GM23248 (cell line): ENCODE data around the gene DPYSL5.

Experiments used
- EZH2 ChIP-seq: fragments of 200-600 bp; sonication (generic); IDR thresholded peaks from 2 replicates; pipeline ENCODE4 v1.6.1; 2018; ENCODE audit warnings: antibody characterized with exemption, mild to moderate bottlenecking; ENCODE audit not compliant: insufficient read depth, poor library complexity, severe bottlenecking
- EZH2phosphoT487 ChIP-seq: fragments of 200-600 bp; sonication (generic); IDR thresholded peaks from 2 replicates; pipeline ENCODE4 v1.6.1; 2018; ENCODE audit warnings: antibody characterized with exemption, moderate library complexity, mild to moderate bottlenecking, low read depth; ENCODE audit not compliant: insufficient read depth

DNA sequence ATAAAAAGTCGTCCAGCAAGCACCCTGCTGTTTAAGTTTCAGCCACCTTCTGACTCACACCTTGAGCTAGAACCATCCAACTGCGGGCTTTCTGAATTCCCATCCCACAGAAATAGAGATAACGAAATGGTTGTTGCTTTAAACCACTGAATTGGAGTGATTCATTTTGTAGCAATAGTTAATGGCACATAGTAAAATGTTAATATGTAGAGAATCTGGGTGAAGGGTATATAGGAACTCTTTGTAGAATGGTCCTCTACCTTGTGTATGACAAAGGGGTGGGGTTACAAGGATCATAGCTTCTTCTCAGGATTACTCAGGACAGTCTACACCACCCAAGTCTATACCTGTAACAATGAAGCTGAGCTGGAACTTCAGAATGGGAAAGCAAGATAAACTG lies 120.1 kb downstream of the DPYSL5 start:
- no peak for TF ChIP-seq EZH2
- TF ChIP-seq EZH2phosphoT487 = no peak
